HG02610 (cell line): ENCODE results near the gene MAP9.
"Not testable (repeated sequence)": the region's sequence is repeated elsewhere in the genome, so short reads cannot be mapped to it uniquely, and the experiment has no call there.

Experiments
- ATAC-seq: cut with Tn5 transposase; IDR thresholded peaks from one replicate; pipeline ENCODE4 v1.9.1; 2021; ENCODE audit warnings: mild to moderate bottlenecking, moderate library complexity; ENCODE audit not compliant: unreplicated experiment

MAP9 gene

GRCh38 chr4:155353923-155354540, 22.7 kb downstream of the MAP9 start:
- peak; percentile 97 for ATAC-seq

DNA sequence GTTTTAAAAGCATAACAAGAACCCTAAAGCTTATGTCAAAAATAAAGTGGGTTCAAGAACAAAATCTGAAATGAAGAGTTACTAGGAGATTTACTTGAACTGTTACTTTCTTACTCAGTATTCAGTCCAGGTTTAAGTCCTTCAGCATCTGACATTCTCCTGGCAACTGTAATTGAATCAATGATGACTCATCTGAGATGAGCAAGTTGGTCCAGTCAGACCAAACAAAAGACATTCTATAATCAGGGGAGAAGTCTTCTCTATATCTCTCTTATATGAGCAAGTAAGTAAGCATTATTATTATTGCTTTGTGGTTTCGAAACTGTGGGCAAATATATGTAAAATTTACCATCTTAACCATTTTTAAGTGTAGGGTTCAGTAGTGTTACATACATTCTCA, 34.6 kb downstream of the MAP9 start:
- no peak for ATAC-seq

GRCh38 chr4:155339999-155340398, 36.8 kb downstream of the MAP9 start:
- no peak for ATAC-seq

GRCh38 chr4:155339588-155339987, 37.2 kb downstream of the MAP9 start:
- ATAC-seq, result no peak

DNA sequence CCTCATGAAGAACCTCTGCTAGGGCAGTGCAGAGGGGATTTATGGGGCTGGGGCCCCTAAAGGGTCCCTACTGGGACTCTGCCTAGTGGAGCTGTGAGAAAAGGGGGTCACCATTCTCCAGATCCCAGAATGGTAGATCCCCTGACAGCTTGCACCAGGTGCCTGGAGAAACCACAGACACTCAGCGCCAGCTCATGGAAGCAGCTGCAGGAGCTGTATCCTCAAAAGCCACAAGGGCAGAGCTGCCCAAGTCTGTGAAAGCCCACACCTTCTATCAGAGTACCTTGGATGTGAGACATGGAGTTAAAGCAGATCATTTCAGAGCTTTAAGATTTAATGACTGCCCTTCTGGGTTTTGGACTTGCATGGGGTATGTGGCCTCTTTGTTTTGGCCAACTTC, 38.6 kb downstream of the MAP9 start:
- ATAC-seq, result no peak

- ATAC-seq, result no peak
These were observed 40.5 kb downstream of the MAP9 start for GRCh38 chr4:155336242-155336641.

DNA sequence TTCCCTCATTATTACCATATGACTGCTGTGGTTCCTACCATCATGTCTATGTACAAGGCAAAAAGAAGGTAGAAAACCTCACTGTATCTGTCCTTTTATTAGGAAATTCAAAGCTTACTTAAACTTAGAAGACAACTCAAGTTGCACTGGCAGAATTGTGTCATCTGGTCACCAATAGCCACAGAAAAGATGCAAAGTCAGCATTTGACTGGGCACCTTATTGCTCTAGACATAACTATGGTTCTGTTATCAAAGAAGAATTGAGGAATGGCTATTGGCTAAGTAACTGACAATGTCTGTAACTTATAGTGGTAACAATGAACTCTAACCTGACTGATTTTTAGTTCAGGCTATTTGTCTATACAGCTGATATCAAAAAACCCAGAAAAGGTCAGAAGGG, 45.3 kb downstream of the MAP9 start:
- ATAC-seq, result no peak

DNA sequence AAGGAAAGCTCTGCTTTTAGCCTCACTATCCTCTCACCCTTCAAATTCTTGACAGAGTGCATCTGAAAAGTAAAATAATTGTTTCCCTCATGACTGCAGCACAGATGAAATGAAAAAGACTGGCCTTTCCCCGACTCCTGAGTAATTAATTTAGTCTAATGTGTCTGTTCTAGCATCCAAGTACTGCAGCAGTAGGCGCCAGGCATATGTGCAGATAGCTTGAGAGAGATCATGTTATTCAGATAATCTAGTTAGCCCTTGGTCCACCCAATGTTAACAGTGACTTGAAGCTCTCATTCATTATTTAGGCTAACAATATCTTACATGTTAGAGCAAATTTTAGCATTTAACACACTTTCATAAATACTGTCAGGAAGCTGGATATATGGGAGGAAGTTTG, 54.0 kb downstream of the MAP9 start:
- ATAC-seq, result no peak

DNA sequence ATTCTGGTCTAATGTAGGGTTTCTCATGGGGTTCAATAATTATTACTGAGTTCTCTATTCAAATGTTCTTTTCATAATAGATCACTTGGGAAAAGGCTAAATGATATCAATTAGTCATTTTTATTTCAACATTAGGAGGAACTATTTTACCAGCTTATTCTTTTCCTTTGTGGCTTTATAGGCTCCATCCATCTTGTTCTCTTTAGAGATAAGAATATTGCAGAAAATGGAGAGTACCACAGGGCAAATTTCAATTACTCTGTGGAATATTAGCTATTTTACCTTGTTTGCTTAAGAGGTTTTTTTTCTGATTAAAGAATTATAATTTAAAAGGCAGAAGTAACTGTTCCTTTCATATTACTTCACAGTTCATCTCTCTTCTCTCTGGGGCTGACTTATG, 55.8 kb downstream of the MAP9 start:
- no peak for ATAC-seq

DNA sequence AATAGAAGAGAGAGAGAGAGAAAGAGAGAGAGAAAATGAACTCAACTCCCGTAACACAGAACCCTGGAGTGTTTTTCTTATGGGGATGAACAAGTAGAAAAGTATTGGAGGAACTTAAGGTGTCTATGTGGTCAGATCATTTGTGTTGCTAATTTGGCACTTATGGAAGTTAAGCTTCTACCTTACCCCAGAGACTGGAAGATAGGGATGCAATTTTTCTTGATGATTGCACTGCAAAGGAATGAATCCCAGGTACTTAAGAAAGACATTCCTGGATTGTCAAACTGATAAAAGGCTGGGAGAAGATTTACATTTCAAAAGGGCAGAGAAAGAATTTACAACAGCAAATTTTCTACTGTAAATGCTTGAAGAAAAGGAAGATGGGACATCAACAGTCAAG, 57.2 kb downstream of the MAP9 start:
- no peak for ATAC-seq

GRCh38 chr4:155312027-155312426, 64.7 kb downstream of the MAP9 start:
- not testable (repeated sequence) for ATAC-seq

DNA sequence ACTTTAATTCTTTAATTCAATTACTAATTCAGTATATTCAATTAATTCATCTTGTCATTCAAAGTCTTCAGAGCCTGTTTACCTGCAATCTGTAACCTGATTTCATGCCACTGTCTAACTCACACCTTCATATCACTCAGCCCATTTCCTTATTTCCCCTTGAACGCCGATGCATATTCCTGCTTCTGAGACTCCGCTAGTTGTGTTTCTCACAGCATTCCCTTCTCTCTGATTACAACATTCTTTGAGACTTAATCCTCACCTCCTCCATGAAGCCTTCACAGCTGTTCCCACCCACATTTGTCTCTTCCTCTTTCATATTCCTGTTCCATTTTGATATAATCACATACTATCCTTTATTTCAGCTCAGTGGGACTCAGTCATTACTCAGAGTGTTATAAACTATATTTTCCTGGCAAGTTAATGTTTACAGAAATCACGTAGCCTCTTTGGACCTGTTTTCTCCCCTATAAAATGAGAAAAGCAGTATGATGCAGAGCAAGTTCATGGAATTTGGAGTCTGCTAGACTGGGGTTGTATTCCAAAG, 69.0 kb downstream of the MAP9 start:
- ATAC-seq, result no peak

- ATAC-seq, result no peak
These were observed 71.1 kb downstream of the MAP9 start for GRCh38 chr4:155305619-155306018.

DNA sequence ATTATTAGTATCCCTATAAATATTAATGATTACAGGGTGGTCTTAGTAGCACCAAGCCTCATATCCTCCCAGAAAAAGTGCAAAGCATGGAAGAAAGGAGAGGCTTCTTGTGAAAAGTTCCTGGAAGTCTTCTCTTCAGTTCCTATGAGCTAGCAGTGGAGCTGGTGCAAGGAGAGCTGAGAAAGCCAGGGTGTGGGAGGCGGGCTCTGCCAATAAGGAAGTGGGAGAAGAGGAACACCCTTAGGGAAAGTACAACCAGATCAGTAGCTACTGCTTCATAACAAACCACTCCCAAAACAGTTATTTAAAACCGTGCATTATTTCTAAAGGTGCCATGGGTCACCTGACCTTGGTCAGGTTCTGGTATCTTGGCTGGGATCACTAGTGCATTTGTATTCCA, 72.4 kb downstream of the MAP9 start:
- no peak for ATAC-seq

GRCh38 chr4:155299103-155299502, 77.7 kb downstream of the MAP9 start:
- no peak for ATAC-seq
